Activated CD8-positive, alpha-beta T cell treated with anti-CD3 and anti-CD28 coated beads for 36 hours (primary cell): ENCODE measurements around the gene EAPP. TPM values are rescaled to one million over a fixed set of nuclear protein-coding genes. Genes with fewer than 3 reads are reported as not detected.
"Not testable (repeated sequence)": the region's sequence is repeated elsewhere in the genome, so short reads cannot be mapped to it uniquely, and the experiment has no call there.

Source experiments
- ATAC-seq: fragments of 200-7000 bp; cut with Tn5 transposase; one replicate; pipeline ENCODE4 v1.10.0; 2021; ENCODE audit warnings: mild to moderate bottlenecking, moderate library complexity
- CTCF ChIA-PET: fragments of 350-600 bp; sonication (Branson Sonifier 250); formaldehyde crosslinking; loops from one replicate; lab custom pipeline; 2021; ENCODE audit warnings: antibody characterized with exemption; lab: Charles Lee
- POLR2A ChIA-PET: fragments of 350-600 bp; sonication (Branson Sonifier 250); formaldehyde crosslinking; loops from one replicate; lab custom pipeline; 2021; ENCODE audit warnings: antibody characterized with exemption; lab: Charles Lee
- DNase-seq: peaks from one replicate; pipeline ENCODE4 v3.0.0-alpha.2; 2020
- H3K27ac Mint-ChIP-seq: one replicate; pipeline ENCODE4 v1.8.0; 2021; ENCODE audit warnings: mild to moderate bottlenecking, mixed read lengths
- H3K27me3 Mint-ChIP-seq: one replicate; pipeline ENCODE4 v1.8.0; 2021; ENCODE audit warnings: mixed read lengths
- H3K36me3 Mint-ChIP-seq: one replicate; pipeline ENCODE4 v1.8.0; 2021; ENCODE audit warnings: low read depth, mixed read lengths
- H3K4me1 Mint-ChIP-seq: one replicate; pipeline ENCODE4 v1.8.0; 2021; ENCODE audit warnings: low read depth, mixed read lengths
- H3K4me3 Mint-ChIP-seq: one replicate; pipeline ENCODE4 v1.8.0; 2021; ENCODE audit warnings: mild to moderate bottlenecking, moderate library complexity, mixed read lengths
- H3K9me3 Mint-ChIP-seq: one replicate; pipeline ENCODE4 v1.8.0; 2021; ENCODE audit warnings: mixed read lengths
- CTCF ChIP-seq: fragments of 200-600 bp; IDR thresholded peaks from one replicate; pipeline ENCODE4 v1.8.0; 2022; ENCODE audit warnings: antibody characterized with exemption, mild to moderate bottlenecking
- intact Hi-C: fragments of 100-400 bp; cut with micrococcal nuclease; formaldehyde crosslinking; loops from one replicate; pipeline ENCODE4 v1.10.0; 2022
- total RNA-seq, 2 experiments: library from RNA; stranded (reverse); gene quantifications; one replicate each; pipeline ENCODE4 v1.2.3, GENCODE V29; 2021

EAPP gene
- total RNA-seq, 2 experiments from 2014 or later: 29.9 to 32.0 TPM

DNA sequence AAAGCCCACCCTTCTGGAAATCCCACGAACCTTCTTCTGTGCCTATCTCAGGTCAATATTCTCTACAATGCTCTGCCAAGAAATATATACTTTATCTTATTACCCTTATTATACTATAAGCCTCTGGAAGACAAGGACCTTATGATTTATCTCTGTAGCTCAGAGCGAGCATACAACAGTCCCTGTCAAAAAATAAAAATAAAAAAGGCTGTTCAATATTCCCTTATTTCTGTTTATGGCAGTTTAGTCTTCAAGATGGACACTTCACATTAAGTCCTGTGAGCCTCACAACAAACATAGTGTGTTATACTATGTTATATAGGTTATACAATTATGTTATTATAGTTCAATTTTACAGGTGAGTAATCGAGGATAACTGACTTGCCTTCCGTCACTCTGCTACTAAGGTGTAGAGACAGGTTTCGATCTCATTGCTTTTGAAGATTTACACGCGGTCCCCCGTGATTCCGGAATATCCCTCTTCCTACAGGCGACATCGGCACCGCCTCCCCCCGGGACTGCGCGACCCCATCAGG is 562 bp downstream of the EAPP start:
- no peaks in the 10 kb centered on the region for H3K27me3 Mint-ChIP-seq
- no peak for TF ChIP-seq CTCF
- ChIA-PET POLR2A (no interaction called here), CTCF (no interaction called here)
- H3K4me3 Mint-ChIP-seq: peak overlapping the region; percentile 93
- ATAC-seq: peak; percentile 11
- H3K36me3 Mint-ChIP-seq: peaks cover 6% of the 10 kb centered on the region
- intact Hi-C loops: no loop called here
- no peaks in the 10 kb centered on the region for H3K9me3 Mint-ChIP-seq
- no peak for DNase-seq
- peak overlapping the region; percentile 99 for H3K27ac Mint-ChIP-seq
- H3K4me1 Mint-ChIP-seq: peaks cover 33% of the 10 kb centered on the region

- DNase-seq, ATAC-seq, intact Hi-C loops, H3K9me3 Mint-ChIP-seq, H3K27me3 Mint-ChIP-seq, CTCF ChIA-PET: not testable (repeated sequence)
- POLR2A ChIA-PET: interaction anchor here (1.1 kb wide), 1 partner anchor 73 kb away, joined by 3 read pairs; no protein-coding TSS in a partner anchor
- H3K27ac Mint-ChIP-seq: peak overlapping the region; percentile 99
- H3K36me3 Mint-ChIP-seq: peaks cover 13% of the 10 kb centered on the region
- H3K4me3 Mint-ChIP-seq: peak overlapping the region; percentile 93
- peaks cover 38% of the 10 kb centered on the region for H3K4me1 Mint-ChIP-seq
These were observed 1.4 kb downstream of the EAPP start for GRCh38 chr14:34538096-34538495.

DNA sequence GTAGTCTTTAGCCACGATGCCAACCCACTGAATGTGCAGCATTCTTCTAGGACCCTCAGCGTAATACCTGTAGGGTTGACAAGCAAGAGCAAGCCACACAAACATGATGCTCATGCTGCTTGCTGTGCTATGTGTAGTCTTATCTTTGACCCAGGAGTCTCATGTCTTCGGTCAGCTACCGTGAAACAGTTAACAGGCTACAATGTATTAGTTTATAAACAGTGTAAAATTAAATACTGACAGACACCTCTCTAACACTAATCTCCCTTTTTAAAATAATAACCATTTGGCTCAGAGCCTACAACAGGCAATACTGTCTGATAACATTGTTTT is 1.9 kb downstream of the EAPP start:
- no peak overlapping the region for H3K27ac Mint-ChIP-seq
- ATAC-seq (no peak), DNase-seq (no peak)
- ChIA-PET CTCF (no interaction called here), POLR2A (interaction anchor here (1.1 to 1.2 kb wide), 2 partner anchors 10 to 72 kb away, joined by 3 to 5 read pairs; no protein-coding TSS in a partner anchor)
- no peaks in the 10 kb centered on the region for H3K9me3 Mint-ChIP-seq
- H3K4me1 Mint-ChIP-seq: peaks cover 38% of the 10 kb centered on the region
- peaks cover 13% of the 10 kb centered on the region for H3K36me3 Mint-ChIP-seq
- TF ChIP-seq CTCF: no peak
- H3K27me3 Mint-ChIP-seq: no peaks in the 10 kb centered on the region
- intact Hi-C loops: no loop called here
- peak overlapping the region; percentile 3 for H3K4me3 Mint-ChIP-seq

DNA sequence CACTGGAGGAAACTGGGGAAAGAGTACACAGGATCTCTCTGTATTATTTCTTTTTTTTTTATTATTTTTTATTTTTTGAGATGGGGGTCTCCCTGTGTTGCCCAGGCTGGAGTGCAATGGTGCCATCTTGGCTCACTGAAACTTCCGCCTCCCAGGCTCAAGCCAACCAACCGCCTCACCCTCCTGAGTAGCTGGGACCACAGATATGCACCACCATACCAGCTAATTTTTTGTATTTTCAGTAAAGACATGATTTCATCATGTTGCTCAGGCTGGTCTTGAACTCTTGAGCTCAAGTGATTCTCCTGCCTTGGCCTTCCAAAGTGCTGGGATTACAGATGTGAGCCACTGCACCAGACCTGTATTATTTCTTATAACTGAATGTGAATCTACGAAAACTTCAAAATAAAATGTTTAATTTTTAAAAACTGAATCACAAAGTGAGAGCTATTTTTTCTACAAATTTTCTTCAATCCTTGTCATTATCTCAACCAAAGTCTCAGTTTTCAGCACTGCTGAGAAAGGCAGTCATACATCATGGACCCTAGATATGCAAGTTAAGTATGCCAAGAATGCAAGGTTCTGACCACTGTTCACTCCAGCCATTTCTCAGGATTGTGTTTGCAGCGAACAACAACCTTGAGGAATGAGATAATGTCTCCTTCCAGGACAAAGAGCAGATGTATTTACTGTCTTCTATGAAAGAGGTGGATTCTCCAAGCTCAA is 2.4 kb downstream of the EAPP start:
- no peak for ATAC-seq
- Mint-ChIP-seq H3K36me3 (peaks cover 16% of the 10 kb centered on the region), H3K27me3 (no peaks in the 10 kb centered on the region), H3K9me3 (no peaks in the 10 kb centered on the region), H3K4me3 (no peak overlapping the region), H3K27ac (no peak overlapping the region), H3K4me1 (peaks cover 38% of the 10 kb centered on the region)
- no peak for DNase-seq
- intact Hi-C loops: no loop called here
- no peak for TF ChIP-seq CTCF
- ChIA-PET POLR2A (interaction anchor here (0.6 to 1.2 kb wide), 3 partner anchors 9 to 75 kb away, joined by 3 to 5 read pairs (median 5); partner anchors contain the start of gene SPTSSA), CTCF (interaction anchor here (0.7 to 2.1 kb wide), 2 partner anchors 39 to 101 kb away, joined by 3 to 4 read pairs; no protein-coding TSS in a partner anchor)

DNA sequence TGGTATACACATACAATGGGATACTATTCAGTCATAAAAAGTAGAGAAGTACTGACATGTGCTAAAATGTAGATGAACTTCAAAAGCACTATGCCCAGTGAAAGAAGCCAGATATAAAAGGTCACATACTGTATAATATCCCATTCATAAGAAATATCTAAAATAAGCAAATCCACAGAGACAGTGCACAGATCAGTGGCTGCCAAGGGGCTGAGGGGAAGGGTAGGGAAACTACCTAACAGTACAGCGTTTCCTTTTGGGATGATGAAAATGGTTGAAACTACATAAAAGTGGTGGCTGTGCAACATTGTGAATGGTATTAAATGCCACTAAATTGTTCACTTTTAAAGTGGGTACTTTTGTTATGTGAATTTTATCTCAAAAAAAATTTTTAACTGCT is 11.9 kb downstream of the EAPP start:
- peaks cover 20% of the 10 kb centered on the region for H3K36me3 Mint-ChIP-seq
- peak overlapping the region; percentile 24 for H3K27ac Mint-ChIP-seq
- intact Hi-C loops: no loop called here
- ATAC-seq: no peak
- H3K9me3 Mint-ChIP-seq: no peaks in the 10 kb centered on the region
- no peaks in the 10 kb centered on the region for H3K27me3 Mint-ChIP-seq
- ChIA-PET POLR2A (interaction anchor here (0.7 to 1.6 kb wide), 2 partner anchors 10 to 17 kb away, joined by 3 to 5 read pairs; no protein-coding TSS in a partner anchor), CTCF (no interaction called here)
- no peaks in the 10 kb centered on the region for H3K4me1 Mint-ChIP-seq
- no peak overlapping the region for H3K4me3 Mint-ChIP-seq
- DNase-seq: no peak
- no peak for TF ChIP-seq CTCF

GRCh38 chr14:34524216-34524615 is 15.3 kb downstream of the EAPP start:
- H3K27me3 Mint-ChIP-seq, H3K9me3 Mint-ChIP-seq, H3K4me1 Mint-ChIP-seq, POLR2A ChIA-PET, intact Hi-C loops, ATAC-seq, DNase-seq, H3K27ac Mint-ChIP-seq, H3K4me3 Mint-ChIP-seq: not testable (repeated sequence)
- peaks cover 32% of the 10 kb centered on the region for H3K36me3 Mint-ChIP-seq
- CTCF ChIA-PET: interaction anchor here (1.5 kb wide), 1 partner anchor 193 kb away, joined by 3 read pairs; no protein-coding TSS in a partner anchor
